DOHH2 (cell line): ENCODE data around the gene IQSEC3.

Source experiments
- EZH2phosphoT487 ChIP-seq: fragments of 200-600 bp; sonication (generic); IDR thresholded peaks from 2 replicates; pipeline ENCODE4 v1.6.1; 2017; ENCODE audit warnings: borderline replicate concordance, mild to moderate bottlenecking, antibody characterized with exemption, low read length, moderate library complexity, mixed read lengths
- TF ChIP-seq, protein P1 (sequence below): fragments of 200-600 bp; sonication (generic); IDR thresholded peaks from one replicate; pipeline ENCODE4 v1.5.1; 2014; ENCODE audit warnings: antibody characterized with exemption, mild to moderate bottlenecking, low read depth, low read length; ENCODE audit not compliant: poor library complexity, severe bottlenecking

- TF ChIP-seq, protein P1, sequence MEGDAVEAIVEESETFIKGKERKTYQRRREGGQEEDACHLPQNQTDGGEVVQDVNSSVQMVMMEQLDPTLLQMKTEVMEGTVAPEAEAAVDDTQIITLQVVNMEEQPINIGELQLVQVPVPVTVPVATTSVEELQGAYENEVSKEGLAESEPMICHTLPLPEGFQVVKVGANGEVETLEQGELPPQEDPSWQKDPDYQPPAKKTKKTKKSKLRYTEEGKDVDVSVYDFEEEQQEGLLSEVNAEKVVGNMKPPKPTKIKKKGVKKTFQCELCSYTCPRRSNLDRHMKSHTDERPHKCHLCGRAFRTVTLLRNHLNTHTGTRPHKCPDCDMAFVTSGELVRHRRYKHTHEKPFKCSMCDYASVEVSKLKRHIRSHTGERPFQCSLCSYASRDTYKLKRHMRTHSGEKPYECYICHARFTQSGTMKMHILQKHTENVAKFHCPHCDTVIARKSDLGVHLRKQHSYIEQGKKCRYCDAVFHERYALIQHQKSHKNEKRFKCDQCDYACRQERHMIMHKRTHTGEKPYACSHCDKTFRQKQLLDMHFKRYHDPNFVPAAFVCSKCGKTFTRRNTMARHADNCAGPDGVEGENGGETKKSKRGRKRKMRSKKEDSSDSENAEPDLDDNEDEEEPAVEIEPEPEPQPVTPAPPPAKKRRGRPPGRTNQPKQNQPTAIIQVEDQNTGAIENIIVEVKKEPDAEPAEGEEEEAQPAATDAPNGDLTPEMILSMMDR, result no peak
- TF ChIP-seq EZH2phosphoT487, result no peak
Measured at GRCh38 chr12:202081-202731, 135.6 kb downstream of the IQSEC3 start.
